ENCODE measurements around the gene IL3. TPM values are rescaled to one million over a fixed set of nuclear protein-coding genes. Genes with fewer than 3 reads are reported as not detected.

Gene IL3
- total RNA-seq, 1 experiment from 2014 or later: not detected

- no TSS peak for BruUV-seq (replicated peaks)
- ATAC-seq (no peak), DNase-seq (ENCODE audit: low read depth, low spot score) (no peak)
- ChIA-PET POLR2A (no interaction called here), CTCF (no interaction called here)
- Histone ChIP-seq H3K27me3 (ENCODE audit: control insufficient read depth, insufficient read depth, low read length) (no peaks in the 10 kb centered on the region), H3K4me1 (ENCODE audit: control insufficient read depth, insufficient read depth, low read length) (no peaks in the 10 kb centered on the region), H3K27ac (ENCODE audit: low read length) (no peak overlapping the region), H3K4me3 (ENCODE audit: low read depth in 2 of 2, low read length in 2 of 2) (no peak overlapping the region), H3K36me3 (ENCODE audit: control insufficient read depth, insufficient read depth, low read length) (no peaks in the 10 kb centered on the region), H3K9me3 (ENCODE audit: control insufficient read depth, insufficient read depth, low read depth, low read length) (no peaks in the 10 kb centered on the region)
- TF ChIP-seq, protein P1, sequence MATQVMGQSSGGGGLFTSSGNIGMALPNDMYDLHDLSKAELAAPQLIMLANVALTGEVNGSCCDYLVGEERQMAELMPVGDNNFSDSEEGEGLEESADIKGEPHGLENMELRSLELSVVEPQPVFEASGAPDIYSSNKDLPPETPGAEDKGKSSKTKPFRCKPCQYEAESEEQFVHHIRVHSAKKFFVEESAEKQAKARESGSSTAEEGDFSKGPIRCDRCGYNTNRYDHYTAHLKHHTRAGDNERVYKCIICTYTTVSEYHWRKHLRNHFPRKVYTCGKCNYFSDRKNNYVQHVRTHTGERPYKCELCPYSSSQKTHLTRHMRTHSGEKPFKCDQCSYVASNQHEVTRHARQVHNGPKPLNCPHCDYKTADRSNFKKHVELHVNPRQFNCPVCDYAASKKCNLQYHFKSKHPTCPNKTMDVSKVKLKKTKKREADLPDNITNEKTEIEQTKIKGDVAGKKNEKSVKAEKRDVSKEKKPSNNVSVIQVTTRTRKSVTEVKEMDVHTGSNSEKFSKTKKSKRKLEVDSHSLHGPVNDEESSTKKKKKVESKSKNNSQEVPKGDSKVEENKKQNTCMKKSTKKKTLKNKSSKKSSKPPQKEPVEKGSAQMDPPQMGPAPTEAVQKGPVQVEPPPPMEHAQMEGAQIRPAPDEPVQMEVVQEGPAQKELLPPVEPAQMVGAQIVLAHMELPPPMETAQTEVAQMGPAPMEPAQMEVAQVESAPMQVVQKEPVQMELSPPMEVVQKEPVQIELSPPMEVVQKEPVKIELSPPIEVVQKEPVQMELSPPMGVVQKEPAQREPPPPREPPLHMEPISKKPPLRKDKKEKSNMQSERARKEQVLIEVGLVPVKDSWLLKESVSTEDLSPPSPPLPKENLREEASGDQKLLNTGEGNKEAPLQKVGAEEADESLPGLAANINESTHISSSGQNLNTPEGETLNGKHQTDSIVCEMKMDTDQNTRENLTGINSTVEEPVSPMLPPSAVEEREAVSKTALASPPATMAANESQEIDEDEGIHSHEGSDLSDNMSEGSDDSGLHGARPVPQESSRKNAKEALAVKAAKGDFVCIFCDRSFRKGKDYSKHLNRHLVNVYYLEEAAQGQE (IDR thresholded peaks at IDR 0.05; ENCODE audit: insufficient read depth in 1 of 2, low read depth in 2 of 2, low read length in 1 of 2): no peak
- TF ChIP-seq SIN3A (IDR thresholded peaks at IDR 0.05; ENCODE audit: borderline replicate concordance, insufficient read depth, low read depth, low read length) (no peak), POLR2AphosphoS5 (IDR thresholded peaks at IDR 0.05; ENCODE audit: low read depth, low read length) (no peak)
- in situ Hi-C loops (cut with HindIII; ENCODE audit: low pct_unique_long_range_greater_than_20kb, low sequenced_read_pairs) (no loop called here), intact Hi-C loops (cut with micrococcal nuclease; ENCODE audit: unreplicated experiment) (no loop called here)
Measured at GRCh38 chr5:132053483-132053882, 7.0 kb upstream of the IL3 start.

DNA sequence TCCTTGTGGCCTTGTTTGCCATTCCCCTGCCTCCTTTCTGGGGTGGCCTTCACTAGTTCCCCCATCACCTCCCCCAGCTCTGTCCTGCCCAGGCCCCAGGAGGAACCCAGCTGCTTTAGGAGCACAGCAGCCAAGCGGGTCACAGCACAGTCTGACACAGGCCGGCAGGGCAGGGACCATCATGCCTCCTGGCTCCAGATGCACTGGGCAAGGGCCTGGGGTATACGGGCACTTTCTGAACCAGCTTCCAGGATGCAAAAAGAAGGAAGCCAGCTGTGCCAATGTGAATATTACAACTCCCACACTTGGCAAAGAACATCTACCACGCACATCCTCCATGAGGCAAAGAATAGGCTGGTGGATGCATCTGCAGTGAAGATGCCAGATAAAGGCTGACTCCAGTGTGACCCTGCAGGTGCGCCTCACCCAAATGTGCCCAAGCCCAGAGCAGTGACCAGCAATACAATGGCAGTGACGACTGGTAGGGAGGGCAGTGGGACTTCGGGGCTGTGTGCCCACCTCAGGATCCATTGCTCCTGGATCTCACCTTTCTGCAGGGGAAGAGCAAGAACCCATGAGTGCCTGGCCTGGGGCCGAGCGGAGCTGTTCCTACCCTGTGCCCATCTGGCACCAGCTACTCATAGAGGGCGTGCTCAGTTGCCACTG, 6.3 kb upstream of the IL3 start:
- DNase-seq (ENCODE audit: low read depth, low spot score) (no peak), ATAC-seq (no peak)
- TF ChIP-seq TCF7L2 (IDR thresholded peaks at IDR 0.05; ENCODE audit: low read depth, low read length): no peak
- TF ChIP-seq, protein P2, sequence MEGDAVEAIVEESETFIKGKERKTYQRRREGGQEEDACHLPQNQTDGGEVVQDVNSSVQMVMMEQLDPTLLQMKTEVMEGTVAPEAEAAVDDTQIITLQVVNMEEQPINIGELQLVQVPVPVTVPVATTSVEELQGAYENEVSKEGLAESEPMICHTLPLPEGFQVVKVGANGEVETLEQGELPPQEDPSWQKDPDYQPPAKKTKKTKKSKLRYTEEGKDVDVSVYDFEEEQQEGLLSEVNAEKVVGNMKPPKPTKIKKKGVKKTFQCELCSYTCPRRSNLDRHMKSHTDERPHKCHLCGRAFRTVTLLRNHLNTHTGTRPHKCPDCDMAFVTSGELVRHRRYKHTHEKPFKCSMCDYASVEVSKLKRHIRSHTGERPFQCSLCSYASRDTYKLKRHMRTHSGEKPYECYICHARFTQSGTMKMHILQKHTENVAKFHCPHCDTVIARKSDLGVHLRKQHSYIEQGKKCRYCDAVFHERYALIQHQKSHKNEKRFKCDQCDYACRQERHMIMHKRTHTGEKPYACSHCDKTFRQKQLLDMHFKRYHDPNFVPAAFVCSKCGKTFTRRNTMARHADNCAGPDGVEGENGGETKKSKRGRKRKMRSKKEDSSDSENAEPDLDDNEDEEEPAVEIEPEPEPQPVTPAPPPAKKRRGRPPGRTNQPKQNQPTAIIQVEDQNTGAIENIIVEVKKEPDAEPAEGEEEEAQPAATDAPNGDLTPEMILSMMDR (IDR thresholded peaks at IDR 0.05): no peak
- TF ChIP-seq SIN3A (IDR thresholded peaks at IDR 0.05; ENCODE audit: borderline replicate concordance, insufficient read depth, low read depth, low read length): no peak
- TF ChIP-seq, protein P1 (IDR thresholded peaks at IDR 0.05; ENCODE audit: insufficient read depth in 1 of 2, low read depth in 2 of 2, low read length in 1 of 2): no peak
- no peak for TF ChIP-seq POLR2AphosphoS5 (IDR thresholded peaks at IDR 0.05; ENCODE audit: low read depth, low read length)
- in situ Hi-C loops (cut with HindIII; ENCODE audit: low pct_unique_long_range_greater_than_20kb, low sequenced_read_pairs): no loop called here
- no peaks in the 10 kb centered on the region for H3K9me3 ChIP-seq (ENCODE audit: control insufficient read depth, insufficient read depth, low read depth, low read length)
- no peak overlapping the region for H3K4me3 ChIP-seq (ENCODE audit: low read depth in 2 of 2, low read length in 2 of 2)
- H3K27me3 ChIP-seq (ENCODE audit: control insufficient read depth, insufficient read depth, low read length): no peaks in the 10 kb centered on the region
- H3K27ac ChIP-seq (ENCODE audit: low read length): no peak overlapping the region
- CTCF ChIA-PET: no interaction called here
- BruUV-seq (replicated peaks): no TSS peak
- no peaks in the 10 kb centered on the region for H3K4me1 ChIP-seq (ENCODE audit: control insufficient read depth, insufficient read depth, low read length)
- intact Hi-C loops (cut with micrococcal nuclease; ENCODE audit: unreplicated experiment): no loop called here
- POLR2A ChIA-PET: no interaction called here
- H3K36me3 ChIP-seq (ENCODE audit: control insufficient read depth, insufficient read depth, low read length): no peaks in the 10 kb centered on the region

Measured in Panc1 (cell line).